ENCODE results near the gene ASPG. TPM values are rescaled to one million over a fixed set of nuclear protein-coding genes. Genes with fewer than 3 reads are reported as not detected.

ASPG gene
- total RNA-seq, 1 experiment from 2014 or later, result not detected

DNA sequence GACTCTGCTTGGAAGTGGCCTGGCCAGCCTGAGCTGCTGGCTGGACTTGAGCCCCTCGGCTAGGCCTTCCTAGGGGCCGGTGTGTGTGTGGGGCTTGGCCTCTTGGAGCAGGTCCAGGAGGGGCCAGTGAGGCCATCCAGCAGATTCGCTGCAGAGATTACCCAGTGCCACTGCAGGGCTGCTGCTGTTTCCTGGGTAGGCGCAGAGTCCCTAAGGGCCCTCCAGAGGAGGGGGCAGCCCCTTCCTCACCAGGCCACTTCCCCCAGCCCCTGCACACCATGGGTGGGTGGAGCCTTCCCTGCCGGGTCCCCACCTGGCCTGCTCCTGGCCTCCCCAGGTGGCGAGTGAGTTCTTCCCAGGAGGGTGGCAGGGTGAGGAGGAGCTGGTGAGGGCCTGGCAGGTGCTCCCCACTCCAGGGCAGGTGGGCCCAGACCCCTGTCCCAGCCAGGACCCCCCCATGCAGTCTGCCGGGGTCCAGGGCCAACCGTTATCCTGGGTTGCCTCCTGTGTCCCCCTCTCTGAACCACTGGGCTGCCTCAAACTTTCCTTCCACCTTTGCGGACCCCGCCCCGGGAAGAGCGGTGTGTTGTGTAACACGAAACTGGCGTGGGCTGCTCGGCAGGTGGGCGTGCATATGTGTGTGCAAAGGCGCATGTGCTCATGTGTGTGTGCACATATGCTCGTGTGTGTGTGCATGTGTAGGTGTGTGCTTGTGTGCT is 25.1 kb downstream of the ASPG start:
- DNase-seq, result peak in 1 of 2 experiments; percentile 1
- BruUV-seq (replicated peaks), result no TSS peak
- H3K4me3 ChIP-seq, result no peak overlapping the region
- H2AFZ ChIP-seq, result no peak overlapping the region
- H3K27ac ChIP-seq, result no peak overlapping the region
- H3K36me3 ChIP-seq (ENCODE audit: low read depth), result no peaks in the 10 kb centered on the region
- H3K9me2 ChIP-seq (ENCODE audit: insufficient read depth), result no peaks in the 10 kb centered on the region
- no peaks in the 10 kb centered on the region for H4K20me1 ChIP-seq (ENCODE audit: insufficient read depth)
- H3F3A ChIP-seq (ENCODE audit: insufficient read depth, low read depth), result no peaks in the 10 kb centered on the region; the same call in none of the 2 replicates
- no peaks in the 10 kb centered on the region for H3K79me2 ChIP-seq (ENCODE audit: low read depth)
- ChIA-PET POLR2A (ENCODE audit: unreplicated experiment) (interaction anchor here (0.7 kb wide), 1 partner anchor 922 kb away, joined by 6 read pairs; no protein-coding TSS in a partner anchor), CTCF (no interaction called here)
- TF ChIP-seq EZH2 (IDR thresholded peaks at IDR 0.05; ENCODE audit: low read depth), result no peak
- TF ChIP-seq, protein P1, sequence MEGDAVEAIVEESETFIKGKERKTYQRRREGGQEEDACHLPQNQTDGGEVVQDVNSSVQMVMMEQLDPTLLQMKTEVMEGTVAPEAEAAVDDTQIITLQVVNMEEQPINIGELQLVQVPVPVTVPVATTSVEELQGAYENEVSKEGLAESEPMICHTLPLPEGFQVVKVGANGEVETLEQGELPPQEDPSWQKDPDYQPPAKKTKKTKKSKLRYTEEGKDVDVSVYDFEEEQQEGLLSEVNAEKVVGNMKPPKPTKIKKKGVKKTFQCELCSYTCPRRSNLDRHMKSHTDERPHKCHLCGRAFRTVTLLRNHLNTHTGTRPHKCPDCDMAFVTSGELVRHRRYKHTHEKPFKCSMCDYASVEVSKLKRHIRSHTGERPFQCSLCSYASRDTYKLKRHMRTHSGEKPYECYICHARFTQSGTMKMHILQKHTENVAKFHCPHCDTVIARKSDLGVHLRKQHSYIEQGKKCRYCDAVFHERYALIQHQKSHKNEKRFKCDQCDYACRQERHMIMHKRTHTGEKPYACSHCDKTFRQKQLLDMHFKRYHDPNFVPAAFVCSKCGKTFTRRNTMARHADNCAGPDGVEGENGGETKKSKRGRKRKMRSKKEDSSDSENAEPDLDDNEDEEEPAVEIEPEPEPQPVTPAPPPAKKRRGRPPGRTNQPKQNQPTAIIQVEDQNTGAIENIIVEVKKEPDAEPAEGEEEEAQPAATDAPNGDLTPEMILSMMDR (conservative IDR thresholded peaks at IDR 0.05), result no peak
- H3K27me3 ChIP-seq (ENCODE audit: insufficient read depth, low read depth), result no peaks in the 10 kb centered on the region
- no peak overlapping the region for H3K4me2 ChIP-seq
- intact Hi-C loops (cut with micrococcal nuclease; ENCODE audit: unreplicated experiment), result no loop called here
- 0 out of 2 replicates have a peak, but pooled peaks cover 9% of the 10 kb centered on the region for H3K4me1 ChIP-seq (replicated peaks; ENCODE audit: insufficient read depth)
- H3K9me3 ChIP-seq (ENCODE audit: insufficient read depth, low read depth), result no peaks in the 10 kb centered on the region

DNA sequence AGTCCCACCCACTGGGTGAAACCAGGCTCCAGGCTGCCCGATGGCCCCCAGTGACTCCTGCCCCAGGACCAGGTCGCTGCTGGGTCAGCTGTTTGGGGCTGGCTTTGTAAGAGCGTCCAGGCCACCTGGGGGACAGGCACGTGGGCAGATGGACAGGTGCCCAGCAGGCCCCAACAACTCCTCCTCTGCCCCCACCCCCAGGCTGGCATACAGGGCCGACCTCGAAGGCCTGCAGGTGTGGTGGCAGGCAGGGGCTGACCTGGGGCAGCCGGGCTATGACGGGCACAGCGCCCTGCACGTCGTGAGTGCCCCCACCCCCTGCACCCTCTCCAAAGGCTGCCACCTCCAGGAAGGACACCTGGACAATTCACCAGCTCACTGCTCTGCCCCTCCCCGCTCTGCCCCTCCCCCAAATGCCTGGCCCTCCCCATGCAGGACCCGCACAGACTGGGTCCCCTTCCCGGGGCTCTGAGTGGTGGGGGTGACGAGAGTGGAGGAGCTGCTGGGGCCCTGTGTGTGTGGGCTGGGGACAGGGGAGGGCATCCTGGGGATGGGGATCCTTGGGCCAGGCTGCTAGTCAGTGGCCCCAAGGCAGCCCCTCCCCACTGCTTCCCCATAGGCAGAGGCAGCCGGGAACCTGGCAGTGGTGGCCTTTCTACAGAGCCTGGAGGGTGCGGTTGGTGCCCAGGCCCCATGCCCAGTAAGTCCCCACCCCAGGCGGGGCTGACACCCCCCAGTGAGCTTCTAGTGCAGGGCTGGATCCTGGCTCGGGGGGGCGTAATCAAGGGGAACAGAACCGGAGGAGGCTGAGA is 26.0 kb downstream of the ASPG start:
- intact Hi-C loops (cut with micrococcal nuclease; ENCODE audit: unreplicated experiment), result no loop called here
- Histone ChIP-seq H4K20me1 (ENCODE audit: insufficient read depth) (no peaks in the 10 kb centered on the region), H3K4me1 (replicated peaks; ENCODE audit: insufficient read depth) (peaks cover 14% of the 10 kb centered on the region; the same call in 1 of the 2 replicates), H3K27me3 (ENCODE audit: insufficient read depth, low read depth) (no peaks in the 10 kb centered on the region), H3K27ac (no peak overlapping the region), H3F3A (ENCODE audit: insufficient read depth, low read depth) (no peaks in the 10 kb centered on the region; the same call in none of the 2 replicates), H3K36me3 (ENCODE audit: low read depth) (no peaks in the 10 kb centered on the region), H3K4me2 (no peak overlapping the region), H3K9me3 (ENCODE audit: insufficient read depth, low read depth) (no peaks in the 10 kb centered on the region), H3K9me2 (ENCODE audit: insufficient read depth) (no peaks in the 10 kb centered on the region), H3K79me2 (ENCODE audit: low read depth) (no peaks in the 10 kb centered on the region), H3K4me3 (no peak overlapping the region), H2AFZ (no peak overlapping the region)
- BruUV-seq (replicated peaks), result no TSS peak
- TF ChIP-seq, protein P1 (conservative IDR thresholded peaks at IDR 0.05), result no peak
- no peak for TF ChIP-seq EZH2 (IDR thresholded peaks at IDR 0.05; ENCODE audit: low read depth)
- POLR2A ChIA-PET (ENCODE audit: unreplicated experiment), result no interaction called here
- no peak for DNase-seq
- CTCF ChIA-PET, result no interaction called here

DNA sequence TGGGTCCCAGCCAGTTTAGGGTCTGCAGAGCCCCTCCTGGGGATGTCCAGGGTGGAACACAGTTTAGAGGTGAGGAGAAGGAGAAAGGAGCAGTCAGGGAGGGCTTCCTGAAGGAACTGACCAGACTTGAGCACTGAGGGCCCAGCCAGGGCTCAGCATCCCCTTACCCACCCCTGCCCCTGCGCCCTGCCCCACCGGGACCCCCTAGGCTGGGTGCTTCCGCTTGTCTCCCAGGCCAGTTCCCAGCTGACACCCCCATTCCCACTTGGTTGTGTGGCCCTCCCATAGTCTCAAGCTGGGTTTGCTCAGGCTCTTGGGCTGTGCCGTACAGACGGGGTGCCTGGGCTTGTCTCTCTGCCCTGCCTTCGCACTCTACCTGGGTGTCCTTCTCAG is 26.6 kb downstream of the ASPG start:
- Histone ChIP-seq H3K4me1 (replicated peaks; ENCODE audit: insufficient read depth) (peaks cover 14% of the 10 kb centered on the region), H3K9me3 (ENCODE audit: insufficient read depth, low read depth) (no peaks in the 10 kb centered on the region), H3F3A (ENCODE audit: insufficient read depth, low read depth) (no peaks in the 10 kb centered on the region; the same call in none of the 2 replicates), H4K20me1 (ENCODE audit: insufficient read depth) (no peaks in the 10 kb centered on the region), H2AFZ (no peak overlapping the region), H3K27me3 (ENCODE audit: insufficient read depth, low read depth) (peaks cover under 1% of the 10 kb centered on the region; the same call in 1 of the 2 replicates), H3K4me3 (no peak overlapping the region), H3K4me2 (no peak overlapping the region), H3K79me2 (ENCODE audit: low read depth) (no peaks in the 10 kb centered on the region), H3K36me3 (ENCODE audit: low read depth) (no peaks in the 10 kb centered on the region), H3K27ac (no peak overlapping the region), H3K9me2 (ENCODE audit: insufficient read depth) (no peaks in the 10 kb centered on the region)
- intact Hi-C loops (cut with micrococcal nuclease; ENCODE audit: unreplicated experiment), result no loop called here
- POLR2A ChIA-PET (ENCODE audit: unreplicated experiment), result no interaction called here
- TF ChIP-seq, protein P1 (conservative IDR thresholded peaks at IDR 0.05), result no peak
- TF ChIP-seq EZH2 (IDR thresholded peaks at IDR 0.05; ENCODE audit: low read depth), result no peak
- BruUV-seq (replicated peaks), result no TSS peak
- DNase-seq, result no peak
- CTCF ChIA-PET, result interaction anchor here (0.7 kb wide), 1 partner anchor 14 kb away, joined by 3 read pairs; no protein-coding TSS in a partner anchor

Data from PC-9 (cell line).